Sigmoid colon (tissue), 4 donors: ENCODE measurements around the gene DIO3.

ENCODE experiments used
- CTCF ChIP-seq, 4 experiments: fragments of 450-650 bp in 3 of 4; fragments of 200-600 bp in 1 of 4; IDR thresholded peaks; one replicate each; pipeline ENCODE4 v1.5.1; 2016 to 2019; ENCODE audit warnings: antibody characterized with exemption in 4 of 4, mild to moderate bottlenecking in 3 of 4, moderate library complexity in 2 of 4
- EP300 ChIP-seq, 4 donors: sonication (generic); formaldehyde crosslinking; IDR thresholded peaks; one replicate each; pipeline ENCODE4 v1.6.1; 2017; ENCODE audit warnings: antibody characterized with exemption in 4 of 4
- POLR2A ChIP-seq, 2 donors: fragments of 450-650 bp; IDR thresholded peaks; one replicate each; pipeline ENCODE4 v1.6.1; 2016; ENCODE audit warnings: antibody characterized with exemption in 2 of 2, mild to moderate bottlenecking in 2 of 2, moderate library complexity in 2 of 2

- TF ChIP-seq CTCF (IDR thresholded peaks at IDR 0.05) (no peak), POLR2A (IDR thresholded peaks at IDR 0.05) (no peak), EP300 (IDR thresholded peaks at IDR 0.05) (no peak)
These were observed 39.1 kb downstream of the DIO3 start for GRCh38 chr14:101600336-101600890.
